Activated CD8-positive, alpha-beta T cell treated with anti-CD3 and anti-CD28 coated beads, Interleukin-2, amount 10 ng/mL, durations not matched to agents 7 days and 5 days (primary cell): ENCODE measurements around the gene MYL6B. TPM values are rescaled to one million over a fixed set of nuclear protein-coding genes. Genes with fewer than 3 reads are reported as not detected.

Source experiments
- ATAC-seq: fragments of 150-1000 bp; cut with Tn5 transposase; one replicate; pipeline ENCODE4 v1.10.0; 2021; ENCODE audit warnings: moderate library complexity
- CTCF ChIA-PET: fragments of 350-600 bp; sonication (Branson Sonifier 250); formaldehyde crosslinking; loops from one replicate; lab custom pipeline; 2021; ENCODE audit warnings: antibody characterized with exemption; lab: Charles Lee
- POLR2A ChIA-PET: fragments of 350-600 bp; sonication (Branson Sonifier 250); formaldehyde crosslinking; loops from one replicate; lab custom pipeline; 2021; ENCODE audit warnings: antibody characterized with exemption; lab: Charles Lee
- DNase-seq: peaks from one replicate; pipeline ENCODE4 v3.0.0-alpha.2; 2020
- H3K27ac Mint-ChIP-seq: one replicate; pipeline ENCODE4 v1.8.0; 2021; ENCODE audit warnings: mild to moderate bottlenecking, mixed read lengths
- H3K27me3 Mint-ChIP-seq: one replicate; pipeline ENCODE4 v1.8.0; 2021; ENCODE audit warnings: low read depth, mixed read lengths
- H3K36me3 Mint-ChIP-seq: one replicate; pipeline ENCODE4 v1.8.0; 2021; ENCODE audit warnings: low read depth, mixed read lengths
- H3K4me1 Mint-ChIP-seq: one replicate; pipeline ENCODE4 v1.8.0; 2021; ENCODE audit warnings: low read depth, mixed read lengths
- H3K4me3 Mint-ChIP-seq: one replicate; pipeline ENCODE4 v1.8.0; 2021; ENCODE audit warnings: mild to moderate bottlenecking, mixed read lengths
- H3K9me3 Mint-ChIP-seq: one replicate; pipeline ENCODE4 v1.8.0; 2022; ENCODE audit warnings: mixed read lengths; ENCODE audit not compliant: insufficient read depth
- total RNA-seq, 2 experiments: library from RNA; stranded (reverse); gene quantifications; one replicate each; pipeline ENCODE4 v1.2.3, GENCODE V29; 2021

MYL6B gene
- 10 to 100 TPM; 60.0 to 60.7 TPM for total RNA-seq

DNA sequence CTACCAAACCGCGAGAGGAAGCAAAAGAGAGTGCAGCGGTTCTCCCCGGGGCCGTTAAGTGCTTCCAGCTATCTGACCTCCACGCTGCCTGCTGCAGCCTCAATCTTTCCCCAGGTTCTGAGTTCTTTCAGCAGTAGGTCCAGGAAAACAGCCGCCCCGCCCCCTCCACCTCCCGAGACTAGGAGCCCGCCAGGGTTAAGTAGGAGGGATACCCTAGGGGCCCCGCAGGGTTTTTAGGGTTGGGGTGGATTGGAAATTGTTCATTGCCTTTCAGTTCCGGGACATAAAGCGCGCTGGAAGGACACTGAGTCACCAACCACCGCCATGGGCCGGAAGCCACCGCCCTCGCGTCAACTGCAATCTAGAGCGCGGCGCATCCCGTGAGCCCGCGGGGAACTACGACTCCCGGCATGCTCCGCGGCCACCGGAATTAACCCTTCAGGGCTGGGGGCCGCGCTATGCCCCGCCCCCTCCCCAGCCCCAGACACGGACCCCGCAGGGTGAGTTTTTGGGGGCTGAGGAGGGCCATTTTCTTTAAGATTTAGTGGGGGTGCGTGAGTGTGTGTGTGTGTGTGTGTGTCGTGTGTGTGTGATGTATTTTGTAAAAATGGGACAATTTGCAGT is at the start of gene MYL6B:
TSS of gene MYL6B (plus strand) at position 456 of the 624 bp plus-strand sequence. CDS start 1,332 bp downstream, outside the sequence.
- Mint-ChIP-seq H3K27ac (peak within 1 kb of the TSS; percentile 99), H3K4me1 (peaks cover 57% of the 10 kb centered on the region), H3K4me3 (peak within 1 kb of the TSS; percentile 92), H3K36me3 (peaks cover 20% of the 10 kb centered on the region), H3K9me3 (no peaks in the 10 kb centered on the region), H3K27me3 (no peaks in the 10 kb centered on the region)
- DNase-seq (peak; percentile 97), ATAC-seq (peak; percentile 91)
- POLR2A ChIA-PET: interaction anchor here (0.7 to 1.7 kb wide), 16 partner anchors 9 to 476 kb away, joined by 3 to 23 read pairs (median 6); partner anchors contain the start of genes CS, ESYT1, PA2G4 and SMARCC2
- CTCF ChIA-PET: interaction anchor here (0.6 to 1.5 kb wide), 13 partner anchors 10 to 327 kb away, joined by 3 to 33 read pairs (median 4); partner anchors contain the start of genes ESYT1, RNF41, SMARCC2 and TIMELESS

DNA sequence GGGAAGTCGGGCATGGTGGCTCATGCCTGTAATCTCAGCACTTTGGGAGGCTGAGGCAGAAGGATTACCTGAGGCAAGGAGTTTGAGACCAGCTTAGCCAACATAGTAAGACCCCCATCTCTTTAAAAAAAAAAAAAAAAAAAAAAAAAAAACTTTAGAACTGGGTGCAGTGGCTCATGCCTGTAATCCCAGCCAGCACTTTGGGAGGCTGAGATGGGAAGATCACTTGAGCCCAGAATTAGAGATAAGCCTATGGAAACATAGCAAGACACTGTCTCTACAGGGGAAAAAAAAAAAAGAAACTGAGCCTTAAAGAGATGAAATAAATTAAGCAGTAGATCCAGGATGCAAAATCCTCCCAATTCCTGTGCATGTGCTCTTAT is 49.7 kb upstream of the MYL6B start:
- peaks cover 57% of the 10 kb centered on the region for H3K4me1 Mint-ChIP-seq
- H3K27ac Mint-ChIP-seq: peak overlapping the region; percentile 98
- DNase-seq (no peak), ATAC-seq (no peak)
- no peaks in the 10 kb centered on the region for H3K9me3 Mint-ChIP-seq
- POLR2A ChIA-PET: interaction anchor here (1.1 to 4.5 kb wide), 10 partner anchors 14 to 1822 kb away, joined by 3 to 105 read pairs (median 16); partner anchors contain the start of genes ERBB3, ESYT1, HNRNPA1 and PYM1
- H3K36me3 Mint-ChIP-seq: peaks cover 38% of the 10 kb centered on the region
- CTCF ChIA-PET: interaction anchor here (0.8 to 13.1 kb wide), 13 partner anchors 12 to 534 kb away, joined by 3 to 88 read pairs (median 7); partner anchors contain the start of genes ERBB3, ESYT1, RPL41 and SMARCC2
- H3K4me3 Mint-ChIP-seq: peak overlapping the region; percentile 100
- H3K27me3 Mint-ChIP-seq: peaks cover 1% of the 10 kb centered on the region

DNA sequence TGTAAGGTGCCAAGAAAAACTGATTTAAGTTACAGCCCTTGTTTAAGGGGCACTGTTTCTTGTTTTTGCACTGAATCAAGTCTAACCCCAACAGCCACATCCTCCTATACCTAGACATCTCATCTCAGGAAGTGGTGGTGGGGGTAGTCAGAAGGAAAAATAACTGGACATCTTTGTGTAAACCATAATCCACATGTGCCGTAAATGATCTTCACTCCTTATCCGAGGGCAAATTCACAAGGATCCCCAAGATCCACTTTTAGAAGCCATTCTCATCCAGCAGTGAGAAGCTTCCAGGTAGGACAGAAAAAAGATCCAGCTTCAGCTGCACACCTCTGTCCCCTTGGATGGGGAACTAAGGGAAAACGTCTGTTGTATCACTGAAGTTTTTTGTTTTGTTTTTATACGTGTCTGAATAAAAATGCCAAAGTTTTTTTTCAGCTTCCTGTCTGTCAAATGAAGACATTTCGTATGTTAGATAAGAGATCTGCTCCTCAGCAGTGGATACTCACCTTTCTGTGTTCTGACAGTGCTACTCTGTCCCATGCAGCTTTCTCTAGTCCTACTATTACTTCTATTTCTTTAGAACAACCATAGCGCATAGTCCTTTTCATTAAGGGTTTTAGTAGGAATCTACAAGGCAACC is 49.2 kb upstream of the MYL6B start:
- ChIA-PET POLR2A (interaction anchor here (0.9 to 4.5 kb wide), 19 partner anchors 8 to 1823 kb away, joined by 3 to 105 read pairs (median 4); partner anchors contain the start of genes ERBB3, ESYT1, HNRNPA1 and PYM1), CTCF (interaction anchor here (0.7 to 13.1 kb wide), 12 partner anchors 13 to 534 kb away, joined by 3 to 88 read pairs (median 10); partner anchors contain the start of genes ERBB3, ESYT1, RPL41 and SMARCC2)
- Mint-ChIP-seq H3K4me3 (peak overlapping the region; percentile 100), H3K9me3 (no peaks in the 10 kb centered on the region), H3K36me3 (peaks cover 41% of the 10 kb centered on the region), H3K27ac (peak overlapping the region; percentile 98), H3K27me3 (no peaks in the 10 kb centered on the region), H3K4me1 (peaks cover 60% of the 10 kb centered on the region)
- ATAC-seq: peak; percentile 10
- DNase-seq: peak; percentile 64

GRCh38 chr12:56103823-56104108 is 48.6 kb upstream of the MYL6B start:
- ATAC-seq (no peak), DNase-seq (no peak)
- Mint-ChIP-seq H3K9me3 (no peaks in the 10 kb centered on the region), H3K36me3 (peaks cover 47% of the 10 kb centered on the region), H3K4me3 (peak overlapping the region; percentile 100), H3K27me3 (no peaks in the 10 kb centered on the region), H3K27ac (peak overlapping the region; percentile 98), H3K4me1 (peaks cover 64% of the 10 kb centered on the region)
- ChIA-PET CTCF (interaction anchor here (0.5 to 13.1 kb wide), 15 partner anchors 11 to 365 kb away, joined by 3 to 88 read pairs (median 8); partner anchors contain the start of genes ERBB3, ESYT1, RPL41 and SMARCC2), POLR2A (interaction anchor here (0.9 to 4.5 kb wide), 23 partner anchors 8 to 1823 kb away, joined by 3 to 105 read pairs (median 5); partner anchors contain the start of genes ERBB3, ESYT1, HNRNPA1 and IL23A)

DNA sequence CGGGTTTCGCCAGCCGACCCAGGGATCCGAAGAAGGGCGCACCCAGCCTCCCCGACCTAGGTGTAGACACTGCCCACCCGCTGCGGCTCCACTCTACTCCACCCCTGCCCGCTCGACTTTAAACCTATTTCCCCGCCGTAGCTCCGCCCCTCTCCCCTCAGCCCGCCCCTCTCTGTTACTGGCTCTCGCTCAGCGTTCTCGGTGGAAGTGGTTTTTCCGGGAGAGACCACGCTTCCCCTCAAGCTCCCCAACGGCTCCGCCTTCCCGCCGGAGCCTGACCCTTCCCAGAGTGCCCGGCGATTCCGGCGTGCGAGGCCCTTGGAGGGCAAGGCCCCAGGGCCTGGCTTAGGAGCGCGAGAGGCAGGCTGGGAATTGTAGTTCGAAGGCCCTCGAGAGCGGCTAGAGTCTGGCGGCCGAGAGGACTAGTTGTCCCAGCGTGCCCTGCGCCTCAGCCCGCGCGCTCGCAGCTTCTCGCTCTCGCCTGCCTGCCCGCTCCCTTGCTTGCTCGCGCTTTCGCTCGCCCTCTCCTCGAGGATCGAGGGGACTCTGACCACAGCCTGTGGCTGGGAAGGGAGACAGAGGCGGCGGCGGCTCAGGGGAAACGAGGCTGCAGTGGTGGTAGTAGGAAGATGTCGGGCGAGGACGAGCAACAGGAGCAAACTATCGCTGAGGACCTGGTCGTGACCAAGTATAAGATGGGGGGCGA is 48.1 kb upstream of the MYL6B start, which contains the start of gene PA2G4:
TSS of gene PA2G4 (plus strand) at position 451 of the 706 bp plus-strand sequence. CDS start at position 630, 179 bp downstream.
- H3K4me1 Mint-ChIP-seq: peaks cover 64% of the 10 kb centered on the region
- H3K4me3 Mint-ChIP-seq: peak within 1 kb of the TSS; percentile 100
- DNase-seq (peak; percentile 99), ATAC-seq (peak; percentile 94)
- H3K27ac Mint-ChIP-seq: peak within 1 kb of the TSS; percentile 98
- POLR2A ChIA-PET: interaction anchor here (0.6 to 4.5 kb wide), 27 partner anchors 9 to 1824 kb away, joined by 3 to 105 read pairs (median 4); partner anchors contain the start of genes ERBB3, ESYT1, HNRNPA1 and IL23A
- H3K36me3 Mint-ChIP-seq: peaks cover 52% of the 10 kb centered on the region
- H3K9me3 Mint-ChIP-seq: no peaks in the 10 kb centered on the region
- CTCF ChIA-PET: interaction anchor here (0.5 to 13.1 kb wide), 16 partner anchors 10 to 366 kb away, joined by 3 to 88 read pairs (median 8); partner anchors contain the start of genes ERBB3, ESYT1, RNF41 and RPL41
- no peaks in the 10 kb centered on the region for H3K27me3 Mint-ChIP-seq

- H3K36me3 Mint-ChIP-seq: peaks cover 54% of the 10 kb centered on the region
- H3K27me3 Mint-ChIP-seq: no peaks in the 10 kb centered on the region
- peak overlapping the region; percentile 98 for H3K27ac Mint-ChIP-seq
- ChIA-PET CTCF (interaction anchor here (0.6 to 13.1 kb wide), 18 partner anchors 11 to 367 kb away, joined by 3 to 88 read pairs (median 6); partner anchors contain the start of genes DNAJC14, ERBB3, ESYT1 and RNF41), POLR2A (interaction anchor here (0.8 to 4.5 kb wide), 15 partner anchors 8 to 234 kb away, joined by 3 to 105 read pairs (median 5); partner anchors contain the start of genes ERBB3, ESYT1, IL23A and MYL6)
- peak overlapping the region; percentile 100 for H3K4me3 Mint-ChIP-seq
- H3K4me1 Mint-ChIP-seq: peaks cover 62% of the 10 kb centered on the region
- ATAC-seq: peak; percentile 8
- no peaks in the 10 kb centered on the region for H3K9me3 Mint-ChIP-seq
- DNase-seq: peak; percentile 46
These were observed 47.4 kb upstream of the MYL6B start for GRCh38 chr12:56104815-56105608.

- ATAC-seq (no peak), DNase-seq (no peak)
- Mint-ChIP-seq H3K9me3 (no peaks in the 10 kb centered on the region), H3K36me3 (peaks cover 58% of the 10 kb centered on the region), H3K4me1 (peaks cover 60% of the 10 kb centered on the region), H3K27me3 (no peaks in the 10 kb centered on the region), H3K4me3 (peak overlapping the region; percentile 100), H3K27ac (peak overlapping the region; percentile 98)
- POLR2A ChIA-PET: interaction anchor here (0.8 to 4.5 kb wide), 5 partner anchors 8 to 174 kb away, joined by 3 to 105 read pairs (median 6); partner anchors contain the start of genes ESYT1, RPL41, SMARCC2 and ZC3H10
- CTCF ChIA-PET: interaction anchor here (0.6 to 13.1 kb wide), 10 partner anchors 10 to 276 kb away, joined by 3 to 88 read pairs (median 4); partner anchors contain the start of genes DNAJC14, ERBB3, RPL41 and ZC3H10
These were observed 46.8 kb upstream of the MYL6B start for GRCh38 chr12:56105609-56105902.

- CTCF ChIA-PET: interaction anchor here (1.1 to 13.1 kb wide), 8 partner anchors 8 to 110 kb away, joined by 3 to 88 read pairs (median 5); partner anchors contain the start of genes SUOX and ZC3H10
- Mint-ChIP-seq H3K36me3 (peaks cover 71% of the 10 kb centered on the region), H3K9me3 (no peaks in the 10 kb centered on the region), H3K27ac (peak overlapping the region; percentile 64), H3K4me3 (no peak overlapping the region), H3K4me1 (peaks cover 46% of the 10 kb centered on the region), H3K27me3 (no peaks in the 10 kb centered on the region)
- DNase-seq (no peak), ATAC-seq (no peak)
- POLR2A ChIA-PET: interaction anchor here (1.2 kb wide), 1 partner anchor 11 kb away, joined by 5 read pairs; the partner anchor contains the start of gene ZC3H10
These were observed 45.1 kb upstream of the MYL6B start for GRCh38 chr12:56107242-56107641.

GRCh38 chr12:56110571-56110970 is 41.8 kb upstream of the MYL6B start:
- no peaks in the 10 kb centered on the region for H3K9me3 Mint-ChIP-seq
- DNase-seq (no peak), ATAC-seq (no peak)
- peaks cover 84% of the 10 kb centered on the region for H3K36me3 Mint-ChIP-seq
- CTCF ChIA-PET: interaction anchor here (13.1 kb wide), 1 partner anchor 65 kb away, joined by 88 read pairs; no protein-coding TSS in a partner anchor
- H3K27me3 Mint-ChIP-seq: no peaks in the 10 kb centered on the region
- H3K27ac Mint-ChIP-seq: no peak overlapping the region
- H3K4me3 Mint-ChIP-seq: no peak overlapping the region
- peaks cover 33% of the 10 kb centered on the region for H3K4me1 Mint-ChIP-seq
- POLR2A ChIA-PET: interaction anchor here (0.5 kb wide), 1 partner anchor 143 kb away, joined by 3 read pairs; no protein-coding TSS in a partner anchor

DNA sequence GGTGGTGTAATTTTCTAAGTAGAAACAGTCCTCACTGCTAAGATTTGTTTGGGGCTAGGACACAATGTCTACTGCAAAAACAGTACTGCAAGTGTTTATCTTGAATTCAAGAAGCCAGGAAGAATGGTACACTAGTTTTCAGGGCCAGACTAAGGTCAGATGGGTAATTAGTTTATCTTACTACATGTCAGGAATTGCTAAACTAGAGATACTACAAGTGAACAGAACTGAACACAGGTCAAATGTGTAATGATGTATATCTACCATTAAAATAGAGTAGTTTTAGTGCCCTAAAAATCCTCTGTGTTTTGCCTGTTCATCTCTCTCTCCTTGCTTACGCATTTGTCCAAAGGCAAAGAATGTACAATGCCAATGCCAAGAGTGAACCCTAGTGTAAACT is 38.3 kb upstream of the MYL6B start:
- no peak overlapping the region for H3K4me3 Mint-ChIP-seq
- no peak for DNase-seq
- H3K4me1 Mint-ChIP-seq: peaks cover 23% of the 10 kb centered on the region
- ChIA-PET CTCF (interaction anchor here (0.7 to 13.1 kb wide), 2 partner anchors 10 to 68 kb away, joined by 3 to 88 read pairs; no protein-coding TSS in a partner anchor), POLR2A (no interaction called here)
- no peak for ATAC-seq
- peaks cover 72% of the 10 kb centered on the region for H3K36me3 Mint-ChIP-seq
- no peaks in the 10 kb centered on the region for H3K9me3 Mint-ChIP-seq
- H3K27ac Mint-ChIP-seq: peak overlapping the region; percentile 24
- no peaks in the 10 kb centered on the region for H3K27me3 Mint-ChIP-seq
